Hepatocyte (in vitro differentiated cells): ENCODE data around the gene IL13. TPM values are rescaled to one million over a fixed set of nuclear protein-coding genes. Genes with fewer than 3 reads are reported as not detected.

Experiments
- DNase-seq: peaks from one replicate; pipeline ENCODE4 v3.0.0-alpha.2; 2016; ENCODE audit warnings: low spot score
- H2AFZ ChIP-seq: fragments of 200-600 bp; sonication (generic); 2 replicates; pipeline ENCODE4 v1.6.0; 2016; ENCODE audit warnings: antibody characterized with exemption, mild to moderate bottlenecking
- H3K27ac ChIP-seq: fragments of 200-600 bp; sonication (generic); 2 replicates; pipeline ENCODE4 v1.5.1; 2016; ENCODE audit warnings: mild to moderate bottlenecking
- H3K27me3 ChIP-seq: fragments of 200-600 bp; sonication (generic); 2 replicates; pipeline ENCODE4 v1.6.1; 2016
- H3K36me3 ChIP-seq: fragments of 200-600 bp; sonication (generic); replicated peaks from 2 replicates; pipeline ENCODE4 v1.5.1; 2016; ENCODE audit warnings: low read depth; ENCODE audit not compliant: insufficient read depth
- H3K4me1 ChIP-seq: fragments of 200-600 bp; sonication (generic); 2 replicates; pipeline ENCODE4 v1.5.1; 2016; ENCODE audit warnings: mild to moderate bottlenecking, moderate library complexity; ENCODE audit not compliant: insufficient read depth
- H3K4me2 ChIP-seq: fragments of 200-600 bp; sonication (generic); 2 replicates; pipeline ENCODE4 v1.6.0; 2016
- H3K4me3 ChIP-seq: fragments of 200-600 bp; sonication (generic); 2 replicates; pipeline ENCODE4 v1.5.1; 2016; ENCODE audit warnings: mild to moderate bottlenecking
- H3K79me2 ChIP-seq: fragments of 200-600 bp; sonication (generic); 2 replicates; pipeline ENCODE4 v1.6.0; 2017; ENCODE audit warnings: mild to moderate bottlenecking
- H3K9me2 ChIP-seq: fragments of 200-600 bp; sonication (generic); replicated peaks from 2 replicates; pipeline ENCODE4 v1.6.0; 2017; ENCODE audit warnings: mild to moderate bottlenecking; ENCODE audit not compliant: insufficient read depth
- H3K9me3 ChIP-seq: fragments of 200-600 bp; sonication (generic); 2 replicates; pipeline ENCODE4 v1.5.1; 2016; ENCODE audit warnings: low read depth, mild to moderate bottlenecking
- H4K20me1 ChIP-seq: fragments of 200-600 bp; sonication (generic); 2 replicates; pipeline ENCODE4 v1.6.0; 2016; ENCODE audit warnings: mild to moderate bottlenecking; ENCODE audit not compliant: insufficient read depth, poor library complexity, severe bottlenecking
- EZH2 ChIP-seq: fragments of 200-600 bp; sonication (generic); IDR thresholded peaks from 2 replicates; pipeline ENCODE4 v1.6.1; 2016; ENCODE audit warnings: antibody characterized with exemption, mild to moderate bottlenecking, borderline replicate concordance
- EZH2phosphoT487 ChIP-seq: fragments of 200-600 bp; sonication (generic); IDR thresholded peaks from one replicate; pipeline ENCODE4 v1.6.1; 2018; ENCODE audit warnings: antibody characterized with exemption, mild to moderate bottlenecking, low read depth, moderate library complexity; ENCODE audit not compliant: unreplicated experiment, severe bottlenecking
- WGBS: methylation state at CpG from one replicate; pipeline ENCODE4 v1.1.6; 2016; ENCODE audit warnings: low lambda C conversion rate; ENCODE audit errors: missing lambda C conversion rate; 5-methylcytosine and 5-hydroxymethylcytosine counted together
- polyA plus RNA-seq: library from polyadenylated mRNA; unstranded; fragments of >200 nt; fragmentation: Nextera tagmentation; extraction: Ambion mirVana; gene quantifications from 2 replicates; pipeline ENCODE4 v1.2.1, GENCODE V29; 2016
- total RNA-seq: library from RNA; depleted of rRNA; stranded (reverse); fragments of >200 nt; gene quantifications from 2 replicates; pipeline ENCODE4 v1.2.3, GENCODE V29; 2014
- TF ChIP-seq, protein P1 (sequence below): fragments of 200-600 bp; sonication (generic); IDR thresholded peaks from 2 replicates; pipeline ENCODE4 v1.5.1; 2016; ENCODE audit warnings: antibody characterized with exemption, mild to moderate bottlenecking; ENCODE audit not compliant: poor library complexity

Gene IL13
- total and polyA plus RNA-seq, 2 experiments from 2014 or later = not detected

- Histone ChIP-seq H3K4me1 (no peaks in the 10 kb centered on the region), H4K20me1 (no peaks in the 10 kb centered on the region), H3K36me3 (no peaks in the 10 kb centered on the region), H3K4me3 (no peak overlapping the region), H3K79me2 (no peaks in the 10 kb centered on the region), H3K27me3 (no peaks in the 10 kb centered on the region), H3K9me3 (no peaks in the 10 kb centered on the region), H2AFZ (no peak overlapping the region), H3K4me2 (no peak overlapping the region), H3K9me2 (no peaks in the 10 kb centered on the region), H3K27ac (no peak overlapping the region)
- WGBS = 98% methylated on average over 2 of the region's 2 CpGs
- TF ChIP-seq EZH2phosphoT487 (no peak), EZH2 (no peak)
- TF ChIP-seq, protein P1, sequence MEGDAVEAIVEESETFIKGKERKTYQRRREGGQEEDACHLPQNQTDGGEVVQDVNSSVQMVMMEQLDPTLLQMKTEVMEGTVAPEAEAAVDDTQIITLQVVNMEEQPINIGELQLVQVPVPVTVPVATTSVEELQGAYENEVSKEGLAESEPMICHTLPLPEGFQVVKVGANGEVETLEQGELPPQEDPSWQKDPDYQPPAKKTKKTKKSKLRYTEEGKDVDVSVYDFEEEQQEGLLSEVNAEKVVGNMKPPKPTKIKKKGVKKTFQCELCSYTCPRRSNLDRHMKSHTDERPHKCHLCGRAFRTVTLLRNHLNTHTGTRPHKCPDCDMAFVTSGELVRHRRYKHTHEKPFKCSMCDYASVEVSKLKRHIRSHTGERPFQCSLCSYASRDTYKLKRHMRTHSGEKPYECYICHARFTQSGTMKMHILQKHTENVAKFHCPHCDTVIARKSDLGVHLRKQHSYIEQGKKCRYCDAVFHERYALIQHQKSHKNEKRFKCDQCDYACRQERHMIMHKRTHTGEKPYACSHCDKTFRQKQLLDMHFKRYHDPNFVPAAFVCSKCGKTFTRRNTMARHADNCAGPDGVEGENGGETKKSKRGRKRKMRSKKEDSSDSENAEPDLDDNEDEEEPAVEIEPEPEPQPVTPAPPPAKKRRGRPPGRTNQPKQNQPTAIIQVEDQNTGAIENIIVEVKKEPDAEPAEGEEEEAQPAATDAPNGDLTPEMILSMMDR = no peak
- no peak for DNase-seq
Measured at GRCh38 chr5:132639706-132640130, 18.3 kb upstream of the IL13 start.

DNA sequence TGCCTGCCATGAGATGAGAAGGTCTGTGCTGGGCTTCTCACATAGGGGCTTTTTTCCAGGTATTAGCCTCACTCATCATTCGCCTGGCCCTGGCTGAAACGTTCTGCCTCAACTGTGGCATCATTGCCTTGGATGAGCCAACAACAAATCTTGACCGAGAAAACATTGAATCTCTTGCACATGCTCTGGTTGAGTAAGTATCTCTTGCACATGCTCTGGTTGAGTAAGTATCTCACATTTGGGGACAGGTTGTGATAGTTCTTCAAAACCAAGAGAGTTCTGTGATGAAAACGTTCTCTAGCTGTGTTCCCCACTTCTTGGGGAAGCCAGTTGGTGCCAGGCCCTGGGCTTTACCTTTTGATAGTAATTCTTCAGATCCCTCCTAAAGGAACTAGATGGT is 17.4 kb upstream of the IL13 start:
- Histone ChIP-seq H3K27ac (no peak overlapping the region), H3K9me3 (no peaks in the 10 kb centered on the region), H2AFZ (no peak overlapping the region), H3K4me1 (no peaks in the 10 kb centered on the region), H3K4me3 (no peak overlapping the region), H3K27me3 (no peaks in the 10 kb centered on the region), H4K20me1 (no peaks in the 10 kb centered on the region), H3K79me2 (no peaks in the 10 kb centered on the region), H3K36me3 (no peaks in the 10 kb centered on the region), H3K4me2 (no peak overlapping the region), H3K9me2 (no peaks in the 10 kb centered on the region)
- no peak for DNase-seq
- 90% methylated on average over 4 of the region's 4 CpGs for WGBS
- TF ChIP-seq EZH2 = no peak

- 96% methylated on average over 3 of the region's 3 CpGs for WGBS
- Histone ChIP-seq H3K27me3 (no peaks in the 10 kb centered on the region), H3K9me2 (no peaks in the 10 kb centered on the region), H3K79me2 (no peaks in the 10 kb centered on the region), H3K9me3 (no peaks in the 10 kb centered on the region), H2AFZ (no peak overlapping the region), H3K4me1 (no peaks in the 10 kb centered on the region), H3K27ac (no peak overlapping the region), H4K20me1 (no peaks in the 10 kb centered on the region), H3K4me2 (no peak overlapping the region), H3K4me3 (no peak overlapping the region), H3K36me3 (no peaks in the 10 kb centered on the region)
- no peak for TF ChIP-seq EZH2
- TF ChIP-seq EZH2phosphoT487 = no peak
- TF ChIP-seq, protein P1 = no peak
- DNase-seq = no peak
Measured at GRCh38 chr5:132641241-132641723, 16.7 kb upstream of the IL13 start.

DNA sequence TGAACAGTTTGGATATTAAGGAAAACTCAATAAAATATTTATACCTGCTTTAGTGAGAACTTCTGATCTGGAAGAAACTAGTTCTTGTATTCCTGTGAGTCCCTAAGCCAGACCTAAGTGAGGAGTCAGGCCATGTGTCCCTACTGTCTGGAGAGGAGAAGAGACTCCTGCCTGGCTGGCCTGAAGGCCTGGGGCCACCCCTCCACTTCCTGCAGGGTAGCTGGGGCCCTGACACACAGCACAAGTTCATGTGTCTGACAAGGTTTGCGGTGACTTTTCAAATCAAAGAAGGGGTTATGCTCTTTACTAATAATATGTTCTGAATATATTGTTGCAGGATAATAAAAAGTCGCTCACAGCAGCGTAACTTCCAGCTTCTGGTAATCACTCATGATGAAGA is 16.1 kb upstream of the IL13 start:
- Histone ChIP-seq H3K4me1 (no peaks in the 10 kb centered on the region), H2AFZ (no peak overlapping the region), H3K4me3 (no peak overlapping the region), H3K27ac (no peak overlapping the region), H3K79me2 (no peaks in the 10 kb centered on the region), H3K9me3 (no peaks in the 10 kb centered on the region), H3K9me2 (no peaks in the 10 kb centered on the region), H4K20me1 (no peaks in the 10 kb centered on the region), H3K27me3 (no peaks in the 10 kb centered on the region), H3K4me2 (no peak overlapping the region), H3K36me3 (no peaks in the 10 kb centered on the region)
- TF ChIP-seq EZH2phosphoT487 (no peak), EZH2 (no peak)
- TF ChIP-seq, protein P1 = no peak
- no peak for DNase-seq
- WGBS = 98% methylated on average over 3 of the region's 3 CpGs
